ENCODE results near the gene SLC25A12. TPM values are rescaled to one million over a fixed set of nuclear protein-coding genes. Genes with fewer than 3 reads are reported as not detected.
"Not testable (repeated sequence)": the region's sequence is repeated elsewhere in the genome, so short reads cannot be mapped to it uniquely, and the experiment has no call there.

Gene SLC25A12
- total RNA-seq, 1 donor, result 23.0 TPM

- no peak for TF ChIP-seq CTCF (IDR thresholded peaks at IDR 0.05; ENCODE audit: insufficient read depth, low read length)
- no peak for DNase-seq (ENCODE audit: low read depth)
- H3K4me3 ChIP-seq (ENCODE audit: low read depth, low read length), result no peak overlapping the region
Observed at GRCh38 chr2:171789956-171790355, 104.1 kb downstream of the SLC25A12 start.

- no peak for DNase-seq (ENCODE audit: low read depth)
- no peak overlapping the region for H3K4me3 ChIP-seq (ENCODE audit: low read depth, low read length)
- no peak for TF ChIP-seq CTCF (IDR thresholded peaks at IDR 0.05; ENCODE audit: insufficient read depth, low read length)
Observed at GRCh38 chr2:171788316-171788993, 105.6 kb downstream of the SLC25A12 start.

GRCh38 chr2:171787333-171788072 is 106.5 kb downstream of the SLC25A12 start:
- TF ChIP-seq CTCF (IDR thresholded peaks at IDR 0.05; ENCODE audit: insufficient read depth, low read length), result no peak
- H3K4me3 ChIP-seq (ENCODE audit: low read depth, low read length), result no peak overlapping the region
- no peak for DNase-seq (ENCODE audit: low read depth)

GRCh38 chr2:171785450-171785849 is 108.6 kb downstream of the SLC25A12 start:
- no peak for TF ChIP-seq CTCF (IDR thresholded peaks at IDR 0.05; ENCODE audit: insufficient read depth, low read length)
- no peak overlapping the region for H3K4me3 ChIP-seq (ENCODE audit: low read depth, low read length)

GRCh38 chr2:171778515-171778914 is 115.5 kb downstream of the SLC25A12 start:
- DNase-seq (ENCODE audit: low read depth), result no peak
- no peak overlapping the region for H3K4me3 ChIP-seq (ENCODE audit: low read depth, low read length)
- TF ChIP-seq CTCF (IDR thresholded peaks at IDR 0.05; ENCODE audit: insufficient read depth, low read length), result no peak

More at GRCh38 chr2:171785450-171785849, 108.6 kb downstream of the SLC25A12 start:
- no peak for DNase-seq (ENCODE audit: low read depth)

- DNase-seq (ENCODE audit: low read depth); H3K4me3 ChIP-seq (ENCODE audit: low read depth, low read length): not testable (repeated sequence)
Observed at GRCh38 chr2:171774581-171774980, 119.5 kb downstream of the SLC25A12 start.

- H3K4me3 ChIP-seq (ENCODE audit: low read depth, low read length), result no peak overlapping the region
- no peak for TF ChIP-seq CTCF (IDR thresholded peaks at IDR 0.05; ENCODE audit: insufficient read depth, low read length)
- no peak for DNase-seq (ENCODE audit: low read depth)
Observed at GRCh38 chr2:171772373-171772772, 121.7 kb downstream of the SLC25A12 start.

Measured in fibroblast of the aortic adventitia (primary cell).